IMR-90 (cell line): Measurements from ENCODE around the gene MCHR2. TPM values are rescaled to one million over a fixed set of nuclear protein-coding genes. Genes with fewer than 3 reads are reported as not detected.

Source experiments
- ATAC-seq: fragments of 200-7000 bp; cut with Tn5 transposase; 2 replicates; pipeline ENCODE4 v1.9.1; 2020; ENCODE audit warnings: low read depth, mild to moderate bottlenecking, moderate library complexity
- BruUV-seq: library from RNA; stranded (reverse); fragments of 400-500 nt; replicated peaks from 2 replicates; lab custom pipeline; 2021; lab: Mats Ljungman, UMichigan
- CTCF ChIA-PET: fragments of 300-600 bp; formaldehyde crosslinking; extraction: SDS; loops from one replicate; lab custom pipeline; 2021; ENCODE audit warnings: antibody characterized with exemption; lab: Yijun Ruan, JAX
- POLR2A ChIA-PET: fragments of 300-600 bp; sonication (Branson Sonifier 250); formaldehyde crosslinking; loops from one replicate; lab custom pipeline; 2022; ENCODE audit warnings: antibody characterized with exemption; ENCODE audit not compliant: unreplicated experiment; lab: Charles Lee
- DNase-seq: peaks from one replicate; pipeline ENCODE4 v3.0.0; 2013
- H2AFZ ChIP-seq: replicated peaks from 2 replicates; pipeline ENCODE3; 2013; ENCODE audit warnings: low read length, mild to moderate bottlenecking; ENCODE audit not compliant: poor library complexity
- H2AK5ac ChIP-seq: 2 replicates; pipeline ENCODE4 v1.6.1; 2013; ENCODE audit warnings: low read depth, low read length, inconsistent platforms
- H2AK9ac ChIP-seq: replicated peaks from 2 replicates; pipeline ENCODE3; 2013; ENCODE audit warnings: mild to moderate bottlenecking, low read depth, low read length, moderate library complexity; ENCODE audit not compliant: poor library complexity
- H2BK120ac ChIP-seq: 2 replicates; pipeline ENCODE4 v1.6.1; 2013; ENCODE audit warnings: low read depth, low read length, inconsistent platforms
- H2BK15ac ChIP-seq: 3 replicates; pipeline ENCODE4 v1.6.1; 2013; ENCODE audit warnings: low read depth, low read length, inconsistent platforms
- H2BK20ac ChIP-seq: 2 replicates; pipeline ENCODE4 v1.6.1; 2013; ENCODE audit warnings: low read depth, mild to moderate bottlenecking, inconsistent platforms, low read length, moderate library complexity
- H2BK5ac ChIP-seq: 2 replicates; pipeline ENCODE4 v1.6.1; 2013; ENCODE audit warnings: mild to moderate bottlenecking, low read depth, low read length, inconsistent platforms; ENCODE audit not compliant: poor library complexity, severe bottlenecking
- H3K14ac ChIP-seq: replicated peaks from 2 replicates; pipeline ENCODE4 v1.6.1; 2013; ENCODE audit warnings: low read depth, low read length, inconsistent platforms
- H3K18ac ChIP-seq: 2 replicates; pipeline ENCODE4 v1.6.1; 2013; ENCODE audit warnings: low read depth, low read length, control low read depth
- H3K23ac ChIP-seq: 2 replicates; pipeline ENCODE4 v1.6.1; 2013; ENCODE audit warnings: low read depth, low read length, inconsistent platforms
- H3K27ac ChIP-seq: 2 replicates; pipeline ENCODE4 v1.5.1; 2013; ENCODE audit warnings: mild to moderate bottlenecking, control low read depth, low read length; ENCODE audit not compliant: insufficient read depth
- H3K27me3 ChIP-seq: 2 replicates; pipeline ENCODE4 v1.6.1; 2013; ENCODE audit warnings: low read length; ENCODE audit not compliant: control insufficient read depth, insufficient read depth
- H3K36me3 ChIP-seq: 2 replicates; pipeline ENCODE4 v1.6.1; 2013; ENCODE audit warnings: low read length, mixed read lengths; ENCODE audit not compliant: control insufficient read depth, insufficient read depth
- H3K4ac ChIP-seq: 2 replicates; pipeline ENCODE4 v1.6.1; 2013; ENCODE audit warnings: low read depth, low read length, inconsistent platforms
- H3K4me1 ChIP-seq: 2 replicates; pipeline ENCODE4 v1.6.1; 2013; ENCODE audit warnings: low read length, mixed read lengths; ENCODE audit not compliant: control insufficient read depth, insufficient read depth
- H3K4me2 ChIP-seq: 2 replicates; pipeline ENCODE4 v1.6.1; 2013; ENCODE audit warnings: low read depth, mild to moderate bottlenecking, control low read depth, low read length, moderate library complexity
- H3K4me3 ChIP-seq: 2 replicates; pipeline ENCODE4 v1.5.1; 2013; ENCODE audit warnings: low read depth, mild to moderate bottlenecking, control low read depth, low read length, moderate library complexity; ENCODE audit not compliant: insufficient read depth
- H3K56ac ChIP-seq: 2 replicates; pipeline ENCODE4 v1.6.1; 2013; ENCODE audit warnings: low read length, inconsistent platforms; ENCODE audit not compliant: insufficient read depth; ENCODE audit errors: extremely low read depth
- H3K79me1 ChIP-seq, 2 experiments: 2 replicates each; pipeline ENCODE4 v1.6.1; 2013; ENCODE audit warnings: low read length in 2 of 2, inconsistent platforms in 1 of 2, low read depth in 1 of 2
- H3K9ac ChIP-seq: 2 replicates; pipeline ENCODE4 v1.6.1; 2013; ENCODE audit warnings: low read depth, low read length, control low read depth
- H3K9me1 ChIP-seq: 2 replicates; pipeline ENCODE4 v1.6.1; 2013; ENCODE audit warnings: low read length, inconsistent platforms; ENCODE audit not compliant: insufficient read depth
- H3K9me3 ChIP-seq: 2 replicates; pipeline ENCODE4 v1.6.1; 2013; ENCODE audit warnings: low read length; ENCODE audit not compliant: control insufficient read depth, insufficient read depth
- H4K20me1 ChIP-seq: 2 replicates; pipeline ENCODE4 v1.6.1; 2013; ENCODE audit warnings: low read length, inconsistent platforms; ENCODE audit not compliant: insufficient read depth
- H4K5ac ChIP-seq: 2 replicates; pipeline ENCODE4 v1.6.1; 2013; ENCODE audit warnings: mild to moderate bottlenecking, low read depth, low read length, control low read depth
- H4K8ac ChIP-seq, 2 experiments: 2 replicates each; pipeline ENCODE4 v1.6.1; 2013; ENCODE audit warnings: low read depth in 2 of 2, low read length in 2 of 2, control low read depth in 1 of 2, inconsistent platforms in 1 of 2
- H4K91ac ChIP-seq: 2 replicates; pipeline ENCODE4 v1.6.1; 2013; ENCODE audit warnings: low read depth, low read length, inconsistent platforms; ENCODE audit not compliant: insufficient read depth
- BHLHE40 ChIP-seq: fragments of 150-350 bp; IDR thresholded peaks from 2 replicates; pipeline ENCODE4 v1.6.1; 2016; ENCODE audit warnings: mild to moderate bottlenecking, low read depth, low read length
- CEBPB ChIP-seq: IDR thresholded peaks from 2 replicates; pipeline ENCODE4 v1.6.1; 2012; ENCODE audit warnings: low read depth, low read length, improper control_type of control experiment
- CHD1 ChIP-seq: IDR thresholded peaks from 2 replicates; pipeline ENCODE4 v1.6.1; 2012; ENCODE audit warnings: low read depth, low read length, improper control_type of control experiment
- FOS ChIP-seq: fragments of 150-350 bp; IDR thresholded peaks from 2 replicates; pipeline ENCODE4 v1.6.1; 2016; ENCODE audit warnings: low read depth, low read length
- MAFK ChIP-seq: IDR thresholded peaks from 2 replicates; pipeline ENCODE4 v1.6.1; 2012; ENCODE audit warnings: low read depth, low read length, improper control_type of control experiment
- MAZ ChIP-seq: IDR thresholded peaks from 2 replicates; pipeline ENCODE4 v1.6.1; 2012; ENCODE audit warnings: low read depth, mild to moderate bottlenecking, low read length, improper control_type of control experiment, moderate library complexity, borderline replicate concordance
- MXI1 ChIP-seq: IDR thresholded peaks from 2 replicates; pipeline ENCODE4 v1.6.1; 2012; ENCODE audit warnings: low read depth, mild to moderate bottlenecking, low read length, moderate library complexity, borderline replicate concordance
- NFE2L2 ChIP-seq: fragments of 150-350 bp; IDR thresholded peaks from 2 replicates; pipeline ENCODE4 v1.6.1; 2016; ENCODE audit warnings: low read depth, mild to moderate bottlenecking, low read length
- POLR2A ChIP-seq: IDR thresholded peaks from 2 replicates; pipeline ENCODE4 v1.6.1; 2012; ENCODE audit warnings: mild to moderate bottlenecking, low read depth, low read length
- RAD21 ChIP-seq: IDR thresholded peaks from 2 replicates; pipeline ENCODE4 v1.6.1; 2012; ENCODE audit warnings: low read length, improper control_type of control experiment
- RCOR1 ChIP-seq: IDR thresholded peaks from 2 replicates; pipeline ENCODE4 v1.6.1; 2012; ENCODE audit warnings: mild to moderate bottlenecking, low read length, improper control_type of control experiment; ENCODE audit not compliant: insufficient replicate concordance
- RFX5 ChIP-seq: IDR thresholded peaks from 2 replicates; pipeline ENCODE4 v1.8.0; 2012; ENCODE audit warnings: low read depth, mild to moderate bottlenecking, low read length, moderate library complexity
- SMC3 ChIP-seq: fragments of 150-350 bp; IDR thresholded peaks from 2 replicates; pipeline ENCODE4 v1.6.1; 2016; ENCODE audit warnings: low read depth, mild to moderate bottlenecking, antibody characterized with exemption, low read length, moderate library complexity
- WGBS, 2 experiments: methylation state at CpG; one replicate each; pipeline versions ENCODE4 v1.1.5 to v1.1.7; 2013; ENCODE audit warnings: missing lambda C conversion rate in 2 of 2; ENCODE audit not compliant: insufficient read length in 1 of 2; ENCODE audit errors: extremely low coverage in 2 of 2; 5-methylcytosine and 5-hydroxymethylcytosine counted together
- dilution Hi-C: fragments of 300-500 bp; cut with HindIII; formaldehyde crosslinking; loops from one replicate; pipeline ENCODE4 v1.14.3; 2018; ENCODE audit warnings: low sequenced_read_pairs; ENCODE audit not compliant: unreplicated experiment
- in situ Hi-C: fragments of 300-500 bp; cut with MboI; formaldehyde crosslinking; loops from 3 replicates; pipeline ENCODE4 v1.14.3; 2019; ENCODE audit warnings: low sequenced_read_pairs, inconsistent platforms, mixed read lengths
- intact Hi-C: fragments of 100-400 bp; cut with micrococcal nuclease; formaldehyde crosslinking; loops from 2 replicates; pipeline ENCODE4 v1.10.0; 2022
- polyA plus RNA-seq, 3 experiments: library from polyadenylated mRNA; depleted of rRNA; stranded (reverse); fragments of >200 nt; gene quantifications; 2 replicates each; pipeline ENCODE4 v1.2.3, GENCODE V29; 2012; ENCODE audit warnings: low replicate concordance in 1 of 3
- total RNA-seq: library from RNA; depleted of rRNA; stranded (reverse); fragments of >200 nt; gene quantifications from 2 replicates; pipeline ENCODE4 v1.2.3, GENCODE V29; 2012
- TF ChIP-seq, protein P1 (sequence below): conservative IDR thresholded peaks from 2 replicates; pipeline ENCODE4 v1.5.1; 2012; ENCODE audit warnings: mild to moderate bottlenecking, low read depth, low read length, improper control_type of control experiment
- TF ChIP-seq, protein P2 (sequence below): fragments of 150-350 bp; IDR thresholded peaks from 2 replicates; pipeline ENCODE4 v1.6.1; 2017; ENCODE audit warnings: mild to moderate bottlenecking, antibody characterized with exemption, low read length, low read depth
- TF ChIP-seq, protein P3 (sequence below): fragments of 150-350 bp; IDR thresholded peaks from 2 replicates; pipeline ENCODE4 v1.6.1; 2016; ENCODE audit warnings: low read depth, mild to moderate bottlenecking, low read length, moderate library complexity, borderline replicate concordance

The MCHR2 gene
- total and polyA plus RNA-seq, 2 of the 4 experiments (the other 2 are of a cell fraction): not detected

DNA sequence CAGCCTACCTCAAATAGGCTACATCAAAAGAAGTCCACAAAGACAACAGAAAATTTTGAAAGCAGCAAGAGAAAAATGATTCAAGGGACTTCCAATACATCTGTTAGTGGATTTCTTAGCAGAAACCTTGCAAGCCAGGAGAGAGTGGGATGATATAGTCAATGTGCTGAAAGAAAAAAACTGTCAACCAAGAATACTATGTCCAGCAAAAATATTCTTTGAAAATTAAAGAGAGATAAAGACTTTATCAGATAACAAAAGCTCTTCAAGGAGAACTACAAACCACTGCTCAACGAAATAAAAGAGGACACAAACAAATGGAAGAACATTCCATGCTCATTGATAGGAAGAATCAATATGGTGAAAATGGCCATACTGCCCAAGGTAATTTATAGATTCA, 34.0 kb downstream of the MCHR2 start:
- H2AK9ac ChIP-seq: no peak overlapping the region
- H4K5ac ChIP-seq: no peak overlapping the region
- no peak overlapping the region for H3K27ac ChIP-seq
- H3K9me1 ChIP-seq: no peaks in the 10 kb centered on the region
- no CpG with 5 or more reads among the region's 1 CpG for WGBS, 2 experiments
- no peak for DNase-seq
- CTCF ChIA-PET: no interaction called here
- intact Hi-C loops (no loop called here), in situ Hi-C loops (no loop called here), dilution Hi-C loops (no loop called here)
- H3K56ac ChIP-seq: no peak overlapping the region
- H3K14ac ChIP-seq: no peak overlapping the region
- no peak overlapping the region for H2BK15ac ChIP-seq
- H3K4me2 ChIP-seq: no peak overlapping the region
- H2BK5ac ChIP-seq: no peak overlapping the region
- H3K9ac ChIP-seq: no peak overlapping the region
- TF ChIP-seq SMC3 (no peak), POLR2A (no peak), MXI1 (no peak), BHLHE40 (no peak), RFX5 (no peak), FOS (no peak), RCOR1 (no peak), RAD21 (no peak), MAFK (no peak), CEBPB (no peak), NFE2L2 (no peak), MAZ (no peak), CHD1 (no peak)
- TF ChIP-seq, protein P1, sequence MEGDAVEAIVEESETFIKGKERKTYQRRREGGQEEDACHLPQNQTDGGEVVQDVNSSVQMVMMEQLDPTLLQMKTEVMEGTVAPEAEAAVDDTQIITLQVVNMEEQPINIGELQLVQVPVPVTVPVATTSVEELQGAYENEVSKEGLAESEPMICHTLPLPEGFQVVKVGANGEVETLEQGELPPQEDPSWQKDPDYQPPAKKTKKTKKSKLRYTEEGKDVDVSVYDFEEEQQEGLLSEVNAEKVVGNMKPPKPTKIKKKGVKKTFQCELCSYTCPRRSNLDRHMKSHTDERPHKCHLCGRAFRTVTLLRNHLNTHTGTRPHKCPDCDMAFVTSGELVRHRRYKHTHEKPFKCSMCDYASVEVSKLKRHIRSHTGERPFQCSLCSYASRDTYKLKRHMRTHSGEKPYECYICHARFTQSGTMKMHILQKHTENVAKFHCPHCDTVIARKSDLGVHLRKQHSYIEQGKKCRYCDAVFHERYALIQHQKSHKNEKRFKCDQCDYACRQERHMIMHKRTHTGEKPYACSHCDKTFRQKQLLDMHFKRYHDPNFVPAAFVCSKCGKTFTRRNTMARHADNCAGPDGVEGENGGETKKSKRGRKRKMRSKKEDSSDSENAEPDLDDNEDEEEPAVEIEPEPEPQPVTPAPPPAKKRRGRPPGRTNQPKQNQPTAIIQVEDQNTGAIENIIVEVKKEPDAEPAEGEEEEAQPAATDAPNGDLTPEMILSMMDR: no peak
- TF ChIP-seq, protein P2, sequence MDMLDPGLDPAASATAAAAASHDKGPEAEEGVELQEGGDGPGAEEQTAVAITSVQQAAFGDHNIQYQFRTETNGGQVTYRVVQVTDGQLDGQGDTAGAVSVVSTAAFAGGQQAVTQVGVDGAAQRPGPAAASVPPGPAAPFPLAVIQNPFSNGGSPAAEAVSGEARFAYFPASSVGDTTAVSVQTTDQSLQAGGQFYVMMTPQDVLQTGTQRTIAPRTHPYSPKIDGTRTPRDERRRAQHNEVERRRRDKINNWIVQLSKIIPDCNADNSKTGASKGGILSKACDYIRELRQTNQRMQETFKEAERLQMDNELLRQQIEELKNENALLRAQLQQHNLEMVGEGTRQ: no peak
- TF ChIP-seq, protein P3, sequence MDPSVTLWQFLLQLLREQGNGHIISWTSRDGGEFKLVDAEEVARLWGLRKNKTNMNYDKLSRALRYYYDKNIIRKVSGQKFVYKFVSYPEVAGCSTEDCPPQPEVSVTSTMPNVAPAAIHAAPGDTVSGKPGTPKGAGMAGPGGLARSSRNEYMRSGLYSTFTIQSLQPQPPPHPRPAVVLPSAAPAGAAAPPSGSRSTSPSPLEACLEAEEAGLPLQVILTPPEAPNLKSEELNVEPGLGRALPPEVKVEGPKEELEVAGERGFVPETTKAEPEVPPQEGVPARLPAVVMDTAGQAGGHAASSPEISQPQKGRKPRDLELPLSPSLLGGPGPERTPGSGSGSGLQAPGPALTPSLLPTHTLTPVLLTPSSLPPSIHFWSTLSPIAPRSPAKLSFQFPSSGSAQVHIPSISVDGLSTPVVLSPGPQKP: no peak
- H4K20me1 ChIP-seq: no peaks in the 10 kb centered on the region
- no peak overlapping the region for H2AK5ac ChIP-seq
- no peak overlapping the region for H3K4ac ChIP-seq
- no peaks in the 10 kb centered on the region for H3K79me1 ChIP-seq
- H3K23ac ChIP-seq: no peak overlapping the region
- no peak overlapping the region for H4K8ac ChIP-seq
- no peak overlapping the region for H2BK20ac ChIP-seq
- H2AFZ ChIP-seq: no peak overlapping the region
- H3K36me3 ChIP-seq: no peaks in the 10 kb centered on the region
- peaks cover 3% of the 10 kb centered on the region; the same call in 1 of the 2 replicates for H3K9me3 ChIP-seq
- no peak overlapping the region for H2BK120ac ChIP-seq
- POLR2A ChIA-PET: no interaction called here
- ATAC-seq: no peak
- no peak overlapping the region for H3K18ac ChIP-seq
- no peak overlapping the region for H4K91ac ChIP-seq
- H3K27me3 ChIP-seq: no peaks in the 10 kb centered on the region
- BruUV-seq: no TSS peak
- no peaks in the 10 kb centered on the region for H3K4me1 ChIP-seq
- no peak overlapping the region for H3K4me3 ChIP-seq
